ENCODE data around the gene PSMA5.

The PSMA5 gene

GRCh38 chr1:109350182-109350581, 76.1 kb downstream of the PSMA5 start:
- DNase-seq, result no peak
- H3K36me3 Mint-ChIP-seq (ENCODE audit: low read depth), result no peaks in the 10 kb centered on the region
- no peaks in the 10 kb centered on the region for H3K4me1 Mint-ChIP-seq
- no peak overlapping the region for H3K4me3 Mint-ChIP-seq
- no peaks in the 10 kb centered on the region for H3K27me3 Mint-ChIP-seq
- no peaks in the 10 kb centered on the region for H3K9me3 Mint-ChIP-seq
- no peak overlapping the region for H3K27ac Mint-ChIP-seq
- ATAC-seq, result no peak

Data from activated naive CD8-positive, alpha-beta T cell treated with anti-CD3 and anti-CD28 coated beads, Interleukin-2, amount 50 U/mL, for 24 hours (primary cell).